Vagina (tissue), 2 donors: ENCODE data around the gene HTRA3.

Experiments
- POLR2AphosphoS5 ChIP-seq, 2 donors: sonication (generic); formaldehyde crosslinking; IDR thresholded peaks; one replicate each; pipeline ENCODE4 v1.9.0; 2017; ENCODE audit warnings: antibody characterized with exemption in 2 of 2, mild to moderate bottlenecking in 2 of 2, low read depth in 1 of 2; ENCODE audit not compliant: insufficient read depth in 1 of 2
- TF ChIP-seq, protein P1 (sequence below), 3 experiments: fragments of 450-650 bp in 2 of 3; fragments of 200-600 bp in 1 of 3; sonication (generic) in 1 of 3; IDR thresholded peaks; one replicate each; pipeline ENCODE4 v1.5.1; 2017 to 2019; ENCODE audit warnings: antibody characterized with exemption in 3 of 3, mild to moderate bottlenecking in 2 of 3, moderate library complexity in 2 of 3

DNA sequence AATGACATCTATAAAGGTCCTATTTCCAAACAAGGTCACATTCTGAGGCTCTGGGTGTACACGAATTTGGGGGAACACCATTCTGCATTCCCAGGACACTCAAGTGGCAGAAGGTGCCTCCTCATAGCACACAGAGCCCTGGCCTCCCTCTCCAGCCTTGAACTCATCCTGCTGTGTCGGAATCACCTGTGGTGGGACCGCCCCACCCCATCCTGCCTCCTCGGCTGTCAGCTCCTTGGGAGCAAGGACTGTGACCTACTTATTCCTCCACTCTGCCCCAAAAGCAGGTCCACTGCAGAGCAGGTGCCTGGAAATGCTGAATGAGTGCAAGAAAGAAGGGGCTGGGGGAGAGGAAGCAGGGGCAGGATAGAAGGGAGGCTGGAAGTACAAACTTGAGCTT, 33.5 kb downstream of the HTRA3 start:
- TF ChIP-seq, protein P1, sequence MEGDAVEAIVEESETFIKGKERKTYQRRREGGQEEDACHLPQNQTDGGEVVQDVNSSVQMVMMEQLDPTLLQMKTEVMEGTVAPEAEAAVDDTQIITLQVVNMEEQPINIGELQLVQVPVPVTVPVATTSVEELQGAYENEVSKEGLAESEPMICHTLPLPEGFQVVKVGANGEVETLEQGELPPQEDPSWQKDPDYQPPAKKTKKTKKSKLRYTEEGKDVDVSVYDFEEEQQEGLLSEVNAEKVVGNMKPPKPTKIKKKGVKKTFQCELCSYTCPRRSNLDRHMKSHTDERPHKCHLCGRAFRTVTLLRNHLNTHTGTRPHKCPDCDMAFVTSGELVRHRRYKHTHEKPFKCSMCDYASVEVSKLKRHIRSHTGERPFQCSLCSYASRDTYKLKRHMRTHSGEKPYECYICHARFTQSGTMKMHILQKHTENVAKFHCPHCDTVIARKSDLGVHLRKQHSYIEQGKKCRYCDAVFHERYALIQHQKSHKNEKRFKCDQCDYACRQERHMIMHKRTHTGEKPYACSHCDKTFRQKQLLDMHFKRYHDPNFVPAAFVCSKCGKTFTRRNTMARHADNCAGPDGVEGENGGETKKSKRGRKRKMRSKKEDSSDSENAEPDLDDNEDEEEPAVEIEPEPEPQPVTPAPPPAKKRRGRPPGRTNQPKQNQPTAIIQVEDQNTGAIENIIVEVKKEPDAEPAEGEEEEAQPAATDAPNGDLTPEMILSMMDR (IDR thresholded peaks at IDR 0.05): no peak
- no peak for TF ChIP-seq POLR2AphosphoS5 (IDR thresholded peaks at IDR 0.05; ENCODE audit: insufficient read depth in 1 of 2, low read depth in 1 of 2)
